CD14-positive monocyte (primary cell): Measurements from ENCODE around the gene CHRD. TPM values are rescaled to one million over a fixed set of nuclear protein-coding genes. Genes with fewer than 3 reads are reported as not detected.

Experiments
- DNase-seq, 3 donors: peaks; one replicate each; pipeline ENCODE4 v3.0.0-alpha.2; 2011 to 2022
- H2AFZ ChIP-seq: 2 replicates; pipeline ENCODE4 v1.6.0; 2012; ENCODE audit warnings: mild to moderate bottlenecking, low read depth, low read length, inconsistent platforms; ENCODE audit not compliant: insufficient read depth, poor library complexity, severe bottlenecking
- H3K27ac ChIP-seq, 2 donors: 1 replicate in 1 of 2; 2 replicates in 1 of 2; pipeline ENCODE4 v1.5.1; 2012 to 2013; ENCODE audit warnings: low read length in 2 of 2, control low read depth in 1 of 2, inconsistent platforms in 1 of 2, low read depth in 1 of 2, mild to moderate bottlenecking in 1 of 2
- H3K27me3 ChIP-seq, 2 donors: one replicate each; pipeline versions ENCODE4 v1.6.0 to v1.6.1; 2011 to 2013; ENCODE audit warnings: low read length in 2 of 2; ENCODE audit not compliant: control insufficient read depth in 2 of 2, insufficient read depth in 2 of 2
- H3K36me3 ChIP-seq, 2 donors: replicated peaks in 1 of 2; 1 replicate in 1 of 2; 2 replicates in 1 of 2; pipeline versions ENCODE4 v1.5.1 to v1.6.1; 2012 to 2013; ENCODE audit warnings: low read length in 2 of 2, control low read depth in 1 of 2, inconsistent platforms in 1 of 2, mild to moderate bottlenecking in 1 of 2; ENCODE audit not compliant: insufficient read depth in 2 of 2, control insufficient read depth in 1 of 2
- H3K4me1 ChIP-seq, 2 donors: 1 replicate in 1 of 2; 2 replicates in 1 of 2; pipeline versions ENCODE4 v1.5.1 to v1.6.1; 2012 to 2013; ENCODE audit warnings: low read length in 2 of 2, control low read depth in 1 of 2, inconsistent platforms in 1 of 2, mild to moderate bottlenecking in 1 of 2, moderate library complexity in 1 of 2; ENCODE audit not compliant: insufficient read depth in 2 of 2, control insufficient read depth in 1 of 2
- H3K4me2 ChIP-seq: replicated peaks from 2 replicates; pipeline ENCODE3; 2012; ENCODE audit warnings: low read length, moderate library complexity, mild to moderate bottlenecking; ENCODE audit not compliant: poor library complexity, severe bottlenecking; ENCODE audit errors: extremely low read depth
- H3K4me3 ChIP-seq, 3 experiments: fragments of 200-600 bp in 1 of 3; sonication (generic) in 1 of 3; replicated peaks in 1 of 3; 1 replicate in 2 of 3; 2 replicates in 1 of 3; pipeline ENCODE4 v1.5.1; 2011 to 2013; ENCODE audit warnings: low read length in 3 of 3, mild to moderate bottlenecking in 3 of 3, control low read depth in 2 of 3, low read depth in 2 of 3, inconsistent platforms in 1 of 3, moderate library complexity in 1 of 3
- H3K79me2 ChIP-seq: 2 replicates; pipeline ENCODE4 v1.6.0; 2012; ENCODE audit warnings: mild to moderate bottlenecking, control low read depth, inconsistent platforms, low read length, moderate library complexity; ENCODE audit not compliant: insufficient read depth
- H3K9ac ChIP-seq: 2 replicates; pipeline ENCODE4 v1.6.0; 2017; ENCODE audit warnings: low read length, mild to moderate bottlenecking; ENCODE audit not compliant: insufficient read depth, poor library complexity, severe bottlenecking
- H3K9me3 ChIP-seq, 2 donors: replicated peaks in 1 of 2; 1 replicate in 1 of 2; 2 replicates in 1 of 2; pipeline versions ENCODE4 v1.5.1 to v1.6.1; 2012 to 2013; ENCODE audit warnings: low read length in 2 of 2, control low read depth in 1 of 2; ENCODE audit not compliant: control insufficient read depth in 1 of 2, insufficient read depth in 1 of 2
- H4K20me1 ChIP-seq: 2 replicates; pipeline ENCODE4 v1.6.0; 2012; ENCODE audit warnings: mild to moderate bottlenecking, low read length, control low read depth, moderate library complexity; ENCODE audit not compliant: insufficient read depth
- H3K27ac Mint-ChIP-seq, 7 donors: one replicate each; pipeline ENCODE4 v1.8.0; 2020; ENCODE audit warnings: mild to moderate bottlenecking in 7 of 7, mixed read lengths in 7 of 7, moderate library complexity in 6 of 7, inconsistent platforms in 2 of 7
- H3K27me3 Mint-ChIP-seq, 3 donors: one replicate each; pipeline ENCODE4 v1.8.0; 2021 to 2022; ENCODE audit warnings: low read depth in 3 of 3, mild to moderate bottlenecking in 3 of 3, mixed read lengths in 3 of 3, moderate library complexity in 3 of 3, inconsistent platforms in 1 of 3
- H3K36me3 Mint-ChIP-seq, 2 donors: one replicate each; pipeline ENCODE4 v1.8.0; 2020; ENCODE audit warnings: mixed read lengths in 2 of 2, inconsistent platforms in 1 of 2, mild to moderate bottlenecking in 1 of 2
- H3K4me1 Mint-ChIP-seq: one replicate; pipeline ENCODE4 v1.8.0; 2020; ENCODE audit warnings: mild to moderate bottlenecking, mixed read lengths
- H3K4me3 Mint-ChIP-seq, 2 donors: one replicate each; pipeline ENCODE4 v1.8.0; 2020; ENCODE audit warnings: mild to moderate bottlenecking in 2 of 2, mixed read lengths in 2 of 2, moderate library complexity in 1 of 2
- H3K9me3 Mint-ChIP-seq, 7 donors: one replicate each; pipeline ENCODE4 v1.8.0; 2020 to 2022; ENCODE audit warnings: mixed read lengths in 7 of 7, mild to moderate bottlenecking in 6 of 7, moderate library complexity in 6 of 7, inconsistent platforms in 2 of 7
- WGBS: methylation state at CpG from one replicate; pipeline ENCODE4 v1.1.5; 2013; ENCODE audit warnings: missing lambda C conversion rate; ENCODE audit not compliant: insufficient coverage; 5-methylcytosine and 5-hydroxymethylcytosine counted together
- intact Hi-C, 2 donors: fragments of 100-400 bp; cut with micrococcal nuclease; formaldehyde crosslinking; loops; one replicate each; pipeline versions ENCODE4 v1.15.0 to v1.15.1; 2023
- polyA plus RNA-seq, 3 donors: library from polyadenylated mRNA; depleted of rRNA in 1 of 3; unstranded in 2 of 3; stranded (reverse) in 1 of 3; fragments of 300-500 nt in 2 of 3; fragments of >200 nt in 1 of 3; fragmentation: Illumina TruSeq in 2 of 3; gene quantifications; 1 replicate in 2 of 3; 2 replicates in 1 of 3; pipeline ENCODE4 v1.2.3, GENCODE V29; 2012 to 2021
- TF ChIP-seq, protein P1 (sequence below): fragments of 200-600 bp; IDR thresholded peaks from one replicate; pipeline ENCODE4 v1.8.0; 2022; ENCODE audit warnings: antibody characterized with exemption, mild to moderate bottlenecking

The CHRD gene
- polyA plus RNA-seq, 3 donors, result 0.03 TPM; not detected in 2

DNA sequence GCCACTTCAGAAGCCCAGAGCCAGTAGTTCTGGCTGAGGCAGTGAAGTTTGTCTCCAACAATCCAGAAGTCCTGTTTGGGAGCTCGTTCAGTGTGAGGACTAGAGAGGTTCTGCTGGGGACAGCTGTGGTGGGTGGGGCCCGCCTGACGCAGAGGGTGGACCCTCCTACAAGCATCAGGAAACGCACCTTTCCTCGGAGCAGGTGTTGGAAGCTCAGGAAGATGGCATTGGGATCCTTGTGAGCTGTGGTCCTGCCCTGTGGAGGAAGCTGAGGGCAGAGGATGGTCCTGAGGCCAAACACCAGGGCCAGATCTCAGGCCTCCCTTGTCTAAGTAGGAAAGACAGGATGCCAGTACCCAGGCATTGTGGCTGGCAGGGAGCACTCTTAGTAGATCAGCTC lies 6.9 kb upstream of the CHRD start:
- Histone ChIP-seq H3K27me3 (peaks cover under 1 to 26% of the 10 kb centered on the region in 2 donors), H3K4me3 (no peak overlapping the region), H4K20me1 (no peaks in the 10 kb centered on the region), H3K9me3 (no peaks in the 10 kb centered on the region), H3K36me3 (peaks cover 9 to 19% of the 10 kb centered on the region in 2 donors), H3K79me2 (no peaks in the 10 kb centered on the region), H2AFZ (no peak overlapping the region), H3K4me1 (peaks cover 0 to 6% of the 10 kb centered on the region in 2 donors), H3K4me2 (no peak overlapping the region), H3K9ac (no peak overlapping the region), H3K27ac (no peak overlapping the region)
- Mint-ChIP-seq H3K4me1 (peaks cover 4% of the 10 kb centered on the region), H3K27ac (no peak overlapping the region), H3K9me3 (peaks cover 0 to 2% (median 0%) of the 10 kb centered on the region in 7 donors), H3K36me3 (peaks cover 14 to 18% of the 10 kb centered on the region in 2 donors), H3K4me3 (no peak overlapping the region), H3K27me3 (peaks cover 26 to 53% (median 41%) of the 10 kb centered on the region in 3 donors)
- TF ChIP-seq, protein P1, sequence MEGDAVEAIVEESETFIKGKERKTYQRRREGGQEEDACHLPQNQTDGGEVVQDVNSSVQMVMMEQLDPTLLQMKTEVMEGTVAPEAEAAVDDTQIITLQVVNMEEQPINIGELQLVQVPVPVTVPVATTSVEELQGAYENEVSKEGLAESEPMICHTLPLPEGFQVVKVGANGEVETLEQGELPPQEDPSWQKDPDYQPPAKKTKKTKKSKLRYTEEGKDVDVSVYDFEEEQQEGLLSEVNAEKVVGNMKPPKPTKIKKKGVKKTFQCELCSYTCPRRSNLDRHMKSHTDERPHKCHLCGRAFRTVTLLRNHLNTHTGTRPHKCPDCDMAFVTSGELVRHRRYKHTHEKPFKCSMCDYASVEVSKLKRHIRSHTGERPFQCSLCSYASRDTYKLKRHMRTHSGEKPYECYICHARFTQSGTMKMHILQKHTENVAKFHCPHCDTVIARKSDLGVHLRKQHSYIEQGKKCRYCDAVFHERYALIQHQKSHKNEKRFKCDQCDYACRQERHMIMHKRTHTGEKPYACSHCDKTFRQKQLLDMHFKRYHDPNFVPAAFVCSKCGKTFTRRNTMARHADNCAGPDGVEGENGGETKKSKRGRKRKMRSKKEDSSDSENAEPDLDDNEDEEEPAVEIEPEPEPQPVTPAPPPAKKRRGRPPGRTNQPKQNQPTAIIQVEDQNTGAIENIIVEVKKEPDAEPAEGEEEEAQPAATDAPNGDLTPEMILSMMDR, result no peak
- intact Hi-C loops, result loop anchor here (10.0 kb wide), 2 partner anchors 402 to 422 kb away; no protein-coding TSS in a partner anchor
- no peak for DNase-seq
- 71% methylated on average over 1 of the region's 5 CpGs for WGBS

DNA sequence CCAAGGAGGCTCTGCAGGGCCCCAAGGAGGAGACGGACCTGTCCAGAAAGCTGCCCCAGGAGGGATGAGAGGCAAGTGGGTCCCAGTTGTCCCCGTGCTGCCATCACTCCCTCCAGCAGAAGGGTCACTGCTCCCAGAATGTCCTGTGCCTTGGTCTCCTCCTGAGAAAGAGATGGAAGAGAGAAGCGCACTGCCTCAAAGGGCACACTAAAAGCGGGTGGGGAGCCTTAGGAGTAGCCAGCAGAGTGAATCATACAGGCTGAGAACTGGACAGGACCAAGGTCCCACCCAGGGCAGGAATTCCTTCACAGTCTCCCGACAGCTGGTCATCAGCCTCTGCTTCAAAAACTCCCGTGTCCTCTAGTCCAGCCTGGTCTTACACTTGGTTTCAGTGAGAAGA lies 6.4 kb upstream of the CHRD start:
- DNase-seq, result no peak
- intact Hi-C loops, result loop anchor here (10.0 kb wide), 2 partner anchors 401 to 421 kb away; no protein-coding TSS in a partner anchor
- Mint-ChIP-seq H3K27ac (no peak overlapping the region), H3K4me3 (no peak overlapping the region), H3K9me3 (peaks cover 0 to 3% (median 2%) of the 10 kb centered on the region in 7 donors), H3K36me3 (peaks cover 9 to 13% of the 10 kb centered on the region in 2 donors), H3K27me3 (peaks cover 31 to 58% (median 46%) of the 10 kb centered on the region in 3 donors), H3K4me1 (peaks cover 4% of the 10 kb centered on the region)
- Histone ChIP-seq H2AFZ (no peak overlapping the region), H3K27me3 (peaks cover 5 to 31% of the 10 kb centered on the region in 2 donors), H3K4me1 (peaks cover 0 to 6% of the 10 kb centered on the region in 2 donors), H3K4me2 (no peak overlapping the region), H3K36me3 (peaks cover 4 to 14% of the 10 kb centered on the region in 2 donors), H4K20me1 (no peaks in the 10 kb centered on the region), H3K4me3 (no peak overlapping the region), H3K27ac (no peak overlapping the region), H3K9ac (no peak overlapping the region), H3K9me3 (peaks cover 0 to 3% of the 10 kb centered on the region in 2 donors), H3K79me2 (no peaks in the 10 kb centered on the region)
- WGBS, result 96% methylated on average over 6 of the region's 6 CpGs
- TF ChIP-seq, protein P1, result no peak
